GM23248 (cell line): ENCODE data around the gene CDR2L. TPM values are rescaled to one million over a fixed set of nuclear protein-coding genes. Genes with fewer than 3 reads are reported as not detected.
"Not testable (repeated sequence)": the region's sequence is repeated elsewhere in the genome, so short reads cannot be mapped to it uniquely, and the experiment has no call there.

Experiments
- DNase-seq: peaks from one replicate; pipeline ENCODE4 v3.0.0-alpha.2; 2015
- H2AFZ ChIP-seq: fragments of 200-600 bp; sonication (generic); 2 replicates; pipeline ENCODE4 v1.6.1; 2016; ENCODE audit warnings: antibody characterized with exemption
- H3F3A ChIP-seq: fragments of 200-600 bp; sonication (generic); 2 replicates; pipeline ENCODE4 v1.6.1; 2016; ENCODE audit warnings: mild to moderate bottlenecking, antibody characterized with exemption, mixed run types; ENCODE audit not compliant: insufficient read depth
- H3K27ac ChIP-seq: fragments of 200-600 bp; sonication (generic); 2 replicates; pipeline ENCODE4 v1.5.1; 2016; ENCODE audit warnings: mild to moderate bottlenecking
- H3K27me3 ChIP-seq: fragments of 200-600 bp; sonication (generic); replicated peaks from 2 replicates; pipeline ENCODE4 v1.6.1; 2016; ENCODE audit warnings: mild to moderate bottlenecking; ENCODE audit not compliant: insufficient read depth
- H3K36me3 ChIP-seq: fragments of 200-600 bp; sonication (generic); 2 replicates; pipeline ENCODE4 v1.6.1; 2016; ENCODE audit warnings: low read depth, mild to moderate bottlenecking
- H3K4me1 ChIP-seq: fragments of 200-600 bp; sonication (generic); 2 replicates; pipeline ENCODE4 v1.6.1; 2016; ENCODE audit warnings: mild to moderate bottlenecking; ENCODE audit not compliant: insufficient read depth
- H3K4me2 ChIP-seq: fragments of 200-600 bp; sonication (generic); one replicate; pipeline ENCODE4 v1.6.1; 2016; ENCODE audit warnings: mild to moderate bottlenecking; ENCODE audit not compliant: unreplicated experiment
- H3K4me3 ChIP-seq: fragments of 200-600 bp; sonication (generic); 2 replicates; pipeline ENCODE4 v1.5.1; 2016; ENCODE audit warnings: mild to moderate bottlenecking
- H3K79me2 ChIP-seq: fragments of 200-600 bp; sonication (generic); 2 replicates; pipeline ENCODE4 v1.6.1; 2016; ENCODE audit warnings: mild to moderate bottlenecking; ENCODE audit not compliant: insufficient read depth
- H3K9ac ChIP-seq: fragments of 200-600 bp; sonication (generic); 2 replicates; pipeline ENCODE4 v1.6.1; 2016; ENCODE audit warnings: mild to moderate bottlenecking
- H3K9me2 ChIP-seq: fragments of 200-600 bp; sonication (generic); 2 replicates; pipeline ENCODE4 v1.6.1; 2016; ENCODE audit warnings: mixed run types, mild to moderate bottlenecking, moderate library complexity; ENCODE audit not compliant: insufficient read depth
- H3K9me3 ChIP-seq: fragments of 200-600 bp; sonication (generic); one replicate; pipeline ENCODE4 v1.6.1; 2017; ENCODE audit warnings: low read depth
- H4K20me1 ChIP-seq: fragments of 200-600 bp; sonication (generic); 2 replicates; pipeline ENCODE4 v1.6.0; 2016; ENCODE audit not compliant: insufficient read depth
- EZH2 ChIP-seq: fragments of 200-600 bp; sonication (generic); IDR thresholded peaks from 2 replicates; pipeline ENCODE4 v1.6.1; 2018; ENCODE audit warnings: antibody characterized with exemption, mild to moderate bottlenecking; ENCODE audit not compliant: insufficient read depth, poor library complexity, severe bottlenecking
- EZH2phosphoT487 ChIP-seq: fragments of 200-600 bp; sonication (generic); IDR thresholded peaks from 2 replicates; pipeline ENCODE4 v1.6.1; 2018; ENCODE audit warnings: antibody characterized with exemption, moderate library complexity, mild to moderate bottlenecking, low read depth; ENCODE audit not compliant: insufficient read depth
- WGBS, 2 experiments: methylation state at CpG; one replicate each; pipeline ENCODE4 v1.1.6; 2015 to 2017; ENCODE audit warnings: low lambda C conversion rate in 2 of 2, low coverage in 1 of 2; ENCODE audit errors: missing lambda C conversion rate in 2 of 2; 5-methylcytosine and 5-hydroxymethylcytosine counted together
- in situ Hi-C: fragments of 300-500 bp; cut with MboI; formaldehyde crosslinking; loops from 2 replicates; pipeline ENCODE4 v1.15.0; 2020
- polyA plus RNA-seq: library from polyadenylated mRNA; unstranded; fragments of >200 nt; fragmentation: Nextera tagmentation; extraction: Ambion mirVana; gene quantifications from 2 replicates; pipeline ENCODE4 v1.2.1, GENCODE V29; 2016
- total RNA-seq: library from RNA; depleted of rRNA; stranded (reverse); fragments of >200 nt; shearing (Covaris generic); gene quantifications from 2 replicates; pipeline ENCODE4 v1.2.3, GENCODE V29; 2014

Gene CDR2L
- total and polyA plus RNA-seq, 2 experiments from 2014 or later: 18.0 to 23.9 TPM

- in situ Hi-C loops: no loop called here
- H3K27me3 ChIP-seq: no peaks in the 10 kb centered on the region
- no peaks in the 10 kb centered on the region for H4K20me1 ChIP-seq
- H3K79me2 ChIP-seq: peaks cover 68% of the 10 kb centered on the region
- H3K9ac ChIP-seq: no peak overlapping the region
- no peaks in the 10 kb centered on the region for H3K9me2 ChIP-seq
- no peak for DNase-seq
- TF ChIP-seq EZH2 (no peak), EZH2phosphoT487 (no peak)
- 79 to 84% methylated on average over 7 of the region's 7 CpGs for WGBS, 2 experiments
- peaks cover 17% of the 10 kb centered on the region for H3F3A ChIP-seq
- H2AFZ ChIP-seq: no peak overlapping the region
- H3K27ac ChIP-seq: no peak overlapping the region
- no peak overlapping the region for H3K4me3 ChIP-seq
- H3K9me3 ChIP-seq: no peaks in the 10 kb centered on the region
- no peak overlapping the region for H3K4me2 ChIP-seq
- peaks cover 10% of the 10 kb centered on the region; the same call in 1 of the 2 replicates for H3K4me1 ChIP-seq
- peaks cover 11% of the 10 kb centered on the region for H3K36me3 ChIP-seq
Observed at GRCh38 chr17:75044716-75045115, 57.3 kb downstream of the CDR2L start.

DNA sequence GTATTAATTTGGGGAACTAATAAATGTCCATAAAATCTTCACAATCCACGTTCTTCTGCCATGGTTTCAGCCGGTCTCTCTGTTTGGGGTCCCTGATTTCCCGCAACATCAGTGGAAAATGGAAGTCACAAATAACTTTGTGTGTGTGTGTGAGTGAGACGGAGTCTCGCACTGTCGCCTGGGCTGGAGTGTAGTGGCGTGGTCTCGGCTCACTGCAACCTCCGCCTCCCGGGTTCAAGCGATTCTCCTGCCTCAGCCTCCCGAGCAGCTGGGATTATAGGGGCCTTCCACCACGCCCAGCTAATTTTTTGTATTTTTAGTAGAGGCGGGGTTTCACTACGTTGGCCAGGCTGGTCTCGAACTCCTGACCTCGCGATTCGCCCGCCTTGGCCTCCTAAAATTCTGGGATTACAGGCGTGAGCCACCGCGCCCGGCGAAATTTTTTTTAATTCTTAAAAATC lies 58.5 kb downstream of the CDR2L start:
- H2AFZ ChIP-seq: peak overlapping the region; percentile 69
- peak overlapping the region; percentile 97 for H3K27ac ChIP-seq
- H4K20me1 ChIP-seq, H3K9me2 ChIP-seq, H3K4me1 ChIP-seq, H3K36me3 ChIP-seq, DNase-seq, H3K27me3 ChIP-seq, H3K9me3 ChIP-seq, in situ Hi-C loops: not testable (repeated sequence)
- peak overlapping the region; percentile 88 for H3K4me2 ChIP-seq
- peak overlapping the region; percentile 82 for H3K4me3 ChIP-seq
- peaks cover 17% of the 10 kb centered on the region for H3F3A ChIP-seq
- WGBS, 2 experiments: 5 to 6% methylated on average over 25 of the region's 25 CpGs
- H3K79me2 ChIP-seq: peaks cover 71% of the 10 kb centered on the region
- peak overlapping the region; percentile 95 for H3K9ac ChIP-seq

DNA sequence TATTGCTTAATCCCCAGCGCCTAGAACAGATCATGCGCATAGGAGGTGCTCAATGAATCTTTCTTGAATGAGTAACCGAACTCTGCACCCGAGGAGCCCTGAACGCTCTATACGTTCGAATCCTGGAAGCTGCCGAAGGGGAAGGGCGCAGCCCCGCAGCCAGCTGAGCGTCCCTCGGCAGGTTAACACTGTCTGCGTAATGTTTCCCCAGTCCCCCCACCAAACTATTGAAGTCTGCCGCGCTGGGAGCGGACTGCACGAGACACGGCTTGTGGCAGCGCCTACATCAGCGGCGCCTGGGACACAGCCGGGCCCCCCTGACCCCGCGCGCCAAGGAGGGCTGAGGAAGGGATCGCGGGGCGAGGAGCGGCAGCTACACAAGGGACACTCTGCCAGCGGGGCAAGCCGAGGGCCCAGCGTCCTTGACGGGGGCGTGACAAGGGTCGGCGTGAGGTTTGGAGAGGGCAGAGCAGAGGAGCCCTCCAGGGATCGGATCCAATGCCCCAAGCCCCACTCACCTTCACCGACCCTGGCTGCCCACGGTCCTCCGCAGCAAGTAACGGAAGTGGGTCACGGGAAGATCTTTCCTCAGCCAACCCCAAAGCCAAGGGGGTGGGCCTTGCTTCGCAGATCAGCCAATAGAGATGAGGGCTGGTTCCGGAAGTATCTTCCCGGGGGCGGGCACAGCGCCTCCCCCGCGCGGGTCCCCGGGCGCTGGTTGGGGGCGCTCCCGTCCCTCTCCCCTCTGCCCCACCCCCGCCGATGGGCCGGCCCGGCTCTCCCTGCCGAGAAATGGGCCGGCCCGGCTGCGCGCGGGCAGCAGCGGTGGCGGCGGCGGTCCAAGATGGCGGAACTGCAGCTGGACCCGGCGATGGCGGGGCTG lies 59.2 kb downstream of the CDR2L start, which contains the start of the genes ATP5PD and KCTD2:
TSS of gene ATP5PD (minus strand) at position 563 of the 883 bp plus-strand sequence. CDS start 4,319 bp downstream, outside the sequence.
TSS of gene KCTD2 (plus strand) at position 819 of the 883 bp plus-strand sequence. CDS start at position 845, 26 bp downstream.
- Histone ChIP-seq H3K27me3 (no peaks in the 10 kb centered on the region), H3K4me2 (peak within 1 kb of the TSS; percentile 98), H3F3A (peaks cover 17% of the 10 kb centered on the region), H4K20me1 (no peaks in the 10 kb centered on the region), H3K9me3 (no peaks in the 10 kb centered on the region), H3K9me2 (no peaks in the 10 kb centered on the region), H3K9ac (peak within 1 kb of the TSS; percentile 95), H3K4me1 (peaks cover 10% of the 10 kb centered on the region; the same call in 1 of the 2 replicates), H3K36me3 (peaks cover 3% of the 10 kb centered on the region; the same call in 1 of the 2 replicates), H3K4me3 (peak within 1 kb of the TSS; percentile 82), H2AFZ (peak within 1 kb of the TSS; percentile 69), H3K27ac (peak within 1 kb of the TSS; percentile 97), H3K79me2 (peaks cover 70% of the 10 kb centered on the region)
- in situ Hi-C loops: no loop called here
- peak; percentile 98 for DNase-seq
- WGBS, 2 experiments: 1 to 2% methylated on average over 58 to 59 of the region's 72 CpGs
- TF ChIP-seq EZH2: no peak
- TF ChIP-seq EZH2phosphoT487: no peak

DNA sequence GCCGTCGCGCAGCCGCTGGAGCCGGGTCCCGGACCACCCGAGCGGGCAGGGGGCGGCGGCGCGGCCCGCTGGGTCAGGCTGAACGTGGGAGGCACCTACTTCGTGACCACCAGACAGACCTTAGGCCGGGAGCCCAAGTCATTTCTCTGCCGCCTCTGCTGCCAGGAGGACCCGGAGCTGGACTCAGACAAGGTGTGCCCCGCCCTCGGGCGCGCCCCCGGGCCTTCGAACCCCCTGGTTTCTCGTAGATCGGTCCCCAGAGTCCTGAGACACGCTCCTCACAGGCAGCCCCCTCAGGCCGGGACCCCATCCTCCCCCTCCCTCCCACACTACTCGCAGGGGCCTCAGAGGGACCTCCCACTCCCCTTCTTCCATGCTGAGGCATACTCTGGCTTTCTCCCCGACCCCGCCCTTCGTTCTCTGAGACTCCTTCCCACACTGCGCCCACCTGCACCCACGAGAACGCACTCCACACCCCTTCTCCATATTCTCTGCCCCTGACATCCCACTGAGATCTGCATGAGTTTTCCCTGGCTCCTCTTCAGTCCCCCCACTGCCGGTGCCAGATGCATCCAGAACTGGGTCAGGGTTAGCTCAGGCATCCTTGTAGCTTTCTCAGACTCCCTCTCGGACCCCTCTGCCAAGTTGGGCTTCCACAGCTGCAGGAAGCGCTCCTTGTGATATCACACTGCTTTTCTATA lies 60.1 kb downstream of the CDR2L start:
- Histone ChIP-seq H3K4me2 (peak overlapping the region; percentile 98), H3K9ac (peak overlapping the region; percentile 95), H3K4me1 (peaks cover 10% of the 10 kb centered on the region; the same call in 1 of the 2 replicates), H3K9me2 (no peaks in the 10 kb centered on the region), H3F3A (peaks cover 17% of the 10 kb centered on the region), H3K36me3 (peaks cover 7% of the 10 kb centered on the region; the same call in 1 of the 2 replicates), H3K9me3 (no peaks in the 10 kb centered on the region), H3K79me2 (peaks cover 65% of the 10 kb centered on the region), H4K20me1 (no peaks in the 10 kb centered on the region), H2AFZ (peak overlapping the region; percentile 53), H3K27me3 (no peaks in the 10 kb centered on the region), H3K27ac (peak overlapping the region; percentile 50), H3K4me3 (peak overlapping the region; percentile 82)
- peak; percentile 48 for DNase-seq
- TF ChIP-seq EZH2: no peak
- TF ChIP-seq EZH2phosphoT487: no peak
- in situ Hi-C loops: no loop called here
- 0 to 1% methylated on average over 17 to 21 of the region's 38 CpGs for WGBS, 2 experiments
